ENCODE results near the gene NUP210.

Gene NUP210

DNA sequence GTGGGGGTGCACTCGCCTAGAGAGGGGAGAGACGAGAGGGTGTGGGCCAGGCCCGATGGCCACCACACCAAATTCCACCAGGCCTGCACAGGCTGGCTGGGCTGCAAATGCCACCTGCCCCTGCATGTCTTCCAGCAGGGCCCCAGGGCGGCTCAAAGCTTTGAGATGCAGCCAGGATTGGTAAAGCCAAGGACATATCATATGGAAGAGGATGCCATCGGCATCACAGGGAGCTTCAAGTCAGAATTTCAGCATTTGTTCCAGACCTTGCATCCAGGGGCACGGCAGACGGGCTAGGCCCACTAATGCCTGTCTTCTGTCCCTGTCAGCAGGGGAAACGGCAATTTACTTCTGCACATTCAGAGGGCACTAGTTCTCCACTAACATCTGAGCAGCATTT, 97.8 kb downstream of the NUP210 start:
- ATAC-seq (no peak), DNase-seq (ENCODE audit: low spot score in 2 of 2) (no peak)
- Mint-ChIP-seq H3K4me3 (no peak overlapping the region), H3K27ac (no peak overlapping the region), H3K36me3 (peaks cover 100% of the 10 kb centered on the region), H3K4me1 (peaks cover 3% of the 10 kb centered on the region), H3K9me3 (no peaks in the 10 kb centered on the region)

DNA sequence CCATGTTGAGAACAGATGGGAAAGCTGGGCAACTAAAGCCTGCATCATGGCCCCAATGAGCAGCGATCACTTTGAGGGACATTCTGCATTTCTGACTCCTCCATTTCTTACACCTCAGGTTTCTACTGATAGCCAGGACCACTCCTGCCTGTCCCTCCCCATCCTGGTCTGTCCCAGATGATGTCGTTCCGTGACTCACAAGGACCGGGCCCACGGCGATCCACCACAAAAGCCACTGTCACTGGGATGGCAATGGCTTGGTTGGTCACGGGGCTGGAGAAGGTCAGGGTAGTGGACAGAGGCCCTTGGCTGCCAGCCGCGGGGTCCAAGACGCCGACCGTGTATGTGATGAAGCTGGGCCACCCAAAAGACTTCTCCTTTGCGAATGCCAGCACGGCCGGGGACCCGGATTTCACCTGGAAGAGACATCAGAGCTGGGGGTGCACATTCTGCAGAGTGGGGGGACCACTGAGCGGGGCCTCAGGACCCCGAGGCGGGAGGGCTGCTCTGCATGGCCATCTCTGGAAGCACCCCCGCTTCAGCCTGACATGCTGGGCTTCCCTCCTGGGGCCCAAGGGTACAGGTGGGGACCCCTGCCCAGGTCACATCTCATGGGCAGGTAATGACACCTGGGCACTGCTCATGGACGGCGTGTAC, 100.4 kb downstream of the NUP210 start:
- Mint-ChIP-seq H3K36me3 (peaks cover 100% of the 10 kb centered on the region), H3K4me3 (no peak overlapping the region), H3K27ac (peak overlapping the region; percentile 65), H3K4me1 (peaks cover 4% of the 10 kb centered on the region), H3K9me3 (no peaks in the 10 kb centered on the region)
- no peak for DNase-seq (ENCODE audit: low spot score in 2 of 2)
- no peak for ATAC-seq

DNA sequence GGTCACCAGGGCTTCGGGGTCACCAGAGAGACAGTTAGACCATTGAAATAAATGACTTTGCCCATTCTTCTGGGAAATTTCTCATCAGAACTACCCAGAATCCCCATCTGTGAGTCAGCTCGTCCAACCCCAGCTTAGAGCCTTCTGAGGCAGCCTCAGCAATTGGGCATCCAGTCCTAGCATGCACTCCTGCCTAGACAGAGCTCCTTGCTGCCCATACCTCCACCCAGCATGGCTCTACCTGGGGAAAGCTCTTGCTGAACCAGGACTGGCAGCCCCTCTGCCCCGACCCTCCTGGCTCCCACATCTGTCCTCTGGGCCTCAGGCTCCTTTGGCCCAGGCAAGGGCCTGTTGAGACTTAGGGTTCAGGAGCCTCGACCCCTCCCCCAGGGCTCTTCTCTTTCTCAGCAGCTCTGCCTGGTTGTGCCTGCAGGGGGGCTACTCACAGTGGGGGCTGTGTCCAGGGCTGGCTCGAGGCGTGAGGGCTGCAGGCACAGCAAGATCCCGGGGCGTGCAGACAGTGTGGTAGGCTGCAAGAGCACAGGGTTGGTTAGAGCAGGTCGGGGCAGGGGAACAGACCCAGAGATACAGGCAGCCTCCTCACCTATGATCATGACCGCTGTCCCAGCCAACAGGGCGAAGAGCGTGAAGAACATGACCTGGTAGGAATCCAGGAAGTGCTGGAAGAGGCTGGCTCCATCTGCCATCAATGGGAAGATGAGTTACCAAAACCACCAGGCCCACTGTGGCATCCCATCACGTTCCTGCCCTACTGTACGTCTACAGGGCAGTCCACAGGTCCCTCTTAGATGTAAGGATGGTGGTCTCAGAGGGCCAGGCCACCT, 101.3 kb downstream of the NUP210 start:
- Mint-ChIP-seq H3K4me1 (peaks cover 4% of the 10 kb centered on the region), H3K36me3 (peaks cover 100% of the 10 kb centered on the region), H3K27ac (peak overlapping the region; percentile 65), H3K9me3 (no peaks in the 10 kb centered on the region), H3K4me3 (no peak overlapping the region)
- ATAC-seq (no peak), DNase-seq (ENCODE audit: low spot score in 2 of 2) (no peak)

DNA sequence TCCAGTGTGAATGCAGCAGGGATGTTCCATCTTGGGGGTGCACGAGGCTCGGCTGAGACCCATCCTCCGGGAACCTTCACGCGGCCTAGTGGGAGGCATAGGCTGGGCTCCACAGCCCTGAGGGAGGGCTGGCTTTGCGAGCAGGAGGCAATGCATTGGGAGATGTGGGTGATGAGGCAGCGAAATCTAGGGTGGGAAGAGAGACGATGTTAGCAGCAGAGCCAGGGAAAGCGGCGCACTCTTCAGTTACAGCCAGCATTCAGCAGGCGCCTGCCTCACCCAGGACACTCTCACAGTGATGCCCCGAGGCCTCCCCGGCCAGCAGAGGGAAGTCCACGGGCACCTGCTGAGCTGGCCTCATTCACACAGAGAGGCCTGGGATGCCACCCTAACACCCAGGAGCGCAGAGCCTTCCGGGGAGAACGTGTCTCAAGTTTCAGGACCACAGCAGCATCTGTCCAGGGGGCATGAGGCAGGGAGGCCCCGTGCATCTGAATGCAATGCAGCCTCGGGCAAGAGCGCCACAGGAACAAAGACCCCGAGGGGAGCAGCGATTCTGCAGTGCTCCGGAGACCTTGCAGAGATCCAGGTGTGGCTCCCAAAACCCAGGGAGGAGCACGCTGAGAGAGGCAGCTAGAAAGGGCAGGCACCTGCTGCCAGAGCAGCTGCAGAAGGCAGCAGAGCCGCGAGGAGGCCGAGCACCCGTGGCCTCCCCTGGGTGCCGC, 102.4 kb downstream of the NUP210 start:
- ATAC-seq, result no peak
- Mint-ChIP-seq H3K36me3 (peaks cover 100% of the 10 kb centered on the region), H3K4me3 (no peak overlapping the region), H3K9me3 (no peaks in the 10 kb centered on the region), H3K27ac (peak overlapping the region; percentile 48), H3K4me1 (peaks cover 4% of the 10 kb centered on the region)
- no peak for DNase-seq (ENCODE audit: low spot score in 2 of 2)

DNA sequence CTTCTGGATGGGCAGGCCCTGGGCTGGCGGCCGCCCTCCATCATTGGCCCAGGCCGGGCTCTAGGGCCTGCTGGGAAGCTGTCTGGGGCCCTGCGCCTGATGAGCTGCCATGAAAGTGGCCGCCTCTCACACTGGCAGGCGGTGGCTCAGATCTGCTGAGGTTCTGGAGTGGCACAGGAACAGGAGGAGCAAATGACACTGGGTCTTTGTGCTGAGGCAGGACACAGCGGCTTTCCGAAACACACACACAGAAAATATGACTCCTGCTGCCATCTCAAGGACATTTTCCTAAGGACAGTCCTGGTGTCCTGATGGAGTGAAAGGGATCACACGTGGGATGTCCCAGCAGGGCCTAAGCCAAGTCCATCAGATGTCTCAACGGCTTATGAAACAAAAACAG, 103.5 kb downstream of the NUP210 start:
- peaks cover 97% of the 10 kb centered on the region for H3K36me3 Mint-ChIP-seq
- no peak for ATAC-seq
- H3K27ac Mint-ChIP-seq, result peak overlapping the region; percentile 48
- no peaks in the 10 kb centered on the region for H3K9me3 Mint-ChIP-seq
- no peak overlapping the region for H3K4me3 Mint-ChIP-seq
- DNase-seq (ENCODE audit: low spot score in 2 of 2), result no peak
- peaks cover 4% of the 10 kb centered on the region for H3K4me1 Mint-ChIP-seq

DNA sequence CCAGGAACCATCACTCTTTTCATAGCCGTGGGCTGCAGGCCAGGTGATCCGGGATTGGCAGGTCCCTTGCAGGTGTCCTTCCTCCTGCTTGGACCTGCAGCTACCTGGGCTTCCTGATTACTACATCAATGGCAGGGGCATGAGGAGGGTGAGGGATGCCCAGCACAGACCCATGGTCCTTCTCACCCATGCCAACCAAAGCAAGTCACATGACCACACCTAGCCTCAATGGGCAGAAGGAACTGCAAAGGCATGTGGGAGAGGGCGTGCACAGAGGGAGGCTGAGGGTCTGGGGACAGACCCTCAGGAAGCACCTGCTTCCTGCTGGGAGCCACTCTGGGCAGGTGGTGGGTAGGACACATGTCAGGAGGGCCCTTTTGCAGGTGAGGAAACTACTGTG, 105.2 kb downstream of the NUP210 start:
- Mint-ChIP-seq H3K27ac (peak overlapping the region; percentile 56), H3K9me3 (no peaks in the 10 kb centered on the region), H3K4me1 (peaks cover 4% of the 10 kb centered on the region), H3K4me3 (no peak overlapping the region), H3K36me3 (peaks cover 89% of the 10 kb centered on the region)
- ATAC-seq, result no peak
- no peak for DNase-seq (ENCODE audit: low spot score in 2 of 2)

DNA sequence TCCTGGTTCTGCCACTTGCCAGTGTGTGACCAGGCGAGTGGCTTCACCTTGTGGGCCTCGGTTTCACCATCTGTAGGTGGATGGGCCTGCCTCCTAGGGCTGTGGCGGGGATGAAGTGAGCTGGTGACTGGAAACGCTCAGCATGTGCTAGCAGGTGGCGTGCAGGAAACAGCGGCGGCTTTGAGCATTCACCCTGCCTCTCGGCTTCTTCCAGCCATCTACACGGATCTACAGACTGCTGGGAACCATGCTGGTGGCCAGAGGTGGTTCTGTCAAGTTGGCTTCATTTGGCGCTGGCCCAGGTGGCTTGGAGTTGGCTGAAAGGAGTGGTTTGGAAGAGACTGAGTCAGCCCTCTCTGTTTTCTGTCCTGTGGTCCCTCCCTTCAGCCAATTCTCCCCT, 106.3 kb downstream of the NUP210 start:
- H3K36me3 Mint-ChIP-seq, result peaks cover 87% of the 10 kb centered on the region
- no peaks in the 10 kb centered on the region for H3K9me3 Mint-ChIP-seq
- peaks cover 4% of the 10 kb centered on the region for H3K4me1 Mint-ChIP-seq
- H3K27ac Mint-ChIP-seq, result peak overlapping the region; percentile 56
- DNase-seq (ENCODE audit: low spot score in 2 of 2) (no peak), ATAC-seq (no peak)
- H3K4me3 Mint-ChIP-seq, result no peak overlapping the region

DNA sequence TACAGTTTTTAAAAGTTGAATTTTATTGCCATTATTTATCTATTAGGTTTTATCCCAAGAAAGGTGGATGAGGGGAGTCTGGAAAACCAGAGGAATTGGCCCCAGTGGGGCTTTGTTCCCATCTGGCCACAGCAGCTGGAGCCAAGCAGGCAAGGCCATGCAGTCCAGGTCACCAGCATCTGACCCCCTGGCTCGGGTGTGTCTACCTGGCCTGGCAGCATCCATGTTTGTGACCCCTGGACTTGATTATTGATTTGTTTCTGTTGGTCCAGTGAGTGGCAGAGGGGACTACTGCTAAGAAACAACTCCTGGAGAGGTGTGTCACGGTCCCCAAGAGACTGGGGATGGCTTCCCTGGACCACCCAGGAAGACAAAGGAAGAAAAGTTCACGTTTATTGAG, 111.1 kb downstream of the NUP210 start:
- Mint-ChIP-seq H3K36me3 (peaks cover 44% of the 10 kb centered on the region), H3K4me1 (peaks cover 6% of the 10 kb centered on the region), H3K4me3 (no peak overlapping the region), H3K9me3 (no peaks in the 10 kb centered on the region), H3K27ac (peak overlapping the region; percentile 54)
- DNase-seq (ENCODE audit: low spot score in 2 of 2), result no peak
- ATAC-seq, result no peak

DNA sequence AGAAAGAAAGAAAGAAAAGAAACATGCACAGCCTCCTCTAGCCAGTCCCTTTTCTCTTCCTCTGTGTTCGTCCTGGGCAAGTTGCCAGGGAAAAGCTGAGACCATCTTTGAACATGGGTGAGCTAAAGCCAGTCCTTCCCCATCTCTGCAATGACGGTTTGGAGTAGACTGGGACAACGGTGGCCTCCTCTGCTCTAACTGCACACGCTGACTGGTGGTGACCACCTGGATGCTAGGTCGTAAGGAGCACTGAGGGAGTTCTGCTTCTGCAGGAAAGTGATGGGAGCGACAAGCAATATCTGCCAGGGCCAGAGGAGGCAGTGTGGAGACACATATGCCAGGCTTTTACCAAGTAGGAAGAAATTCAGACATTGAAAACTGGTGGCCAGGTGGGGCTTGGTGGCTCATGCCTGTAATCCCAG, 111.7 kb downstream of the NUP210 start:
- Mint-ChIP-seq H3K9me3 (no peaks in the 10 kb centered on the region), H3K4me1 (peaks cover 6% of the 10 kb centered on the region), H3K4me3 (no peak overlapping the region), H3K36me3 (peaks cover 38% of the 10 kb centered on the region), H3K27ac (peak overlapping the region; percentile 54)
- DNase-seq (ENCODE audit: low spot score in 2 of 2) (no peak), ATAC-seq (no peak)

DNA sequence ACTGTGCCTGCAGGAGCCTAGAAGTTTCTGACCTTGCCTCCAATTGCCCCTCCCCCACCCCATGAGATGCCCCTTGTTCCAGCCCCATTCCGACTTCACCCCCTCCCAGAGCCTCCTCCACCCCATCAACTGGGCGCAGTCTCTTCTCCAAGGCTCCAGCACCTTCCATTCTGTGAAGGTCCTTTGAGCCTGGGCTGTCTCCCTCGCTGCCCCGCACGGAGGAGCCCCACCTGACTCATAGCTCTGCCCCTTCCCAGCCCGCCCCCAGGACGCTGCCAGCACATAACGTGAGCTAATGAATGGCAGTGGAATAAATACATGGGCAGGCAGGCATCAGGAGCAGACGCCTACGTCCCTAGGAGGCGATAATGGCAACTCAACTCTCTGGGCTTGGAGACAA, 113.1 kb downstream of the NUP210 start:
- no peak overlapping the region for H3K4me3 Mint-ChIP-seq
- DNase-seq (ENCODE audit: low spot score in 2 of 2) (no peak), ATAC-seq (no peak)
- peaks cover 6% of the 10 kb centered on the region for H3K4me1 Mint-ChIP-seq
- H3K27ac Mint-ChIP-seq, result no peak overlapping the region
- H3K9me3 Mint-ChIP-seq, result no peaks in the 10 kb centered on the region
- H3K36me3 Mint-ChIP-seq, result peaks cover 28% of the 10 kb centered on the region

DNA sequence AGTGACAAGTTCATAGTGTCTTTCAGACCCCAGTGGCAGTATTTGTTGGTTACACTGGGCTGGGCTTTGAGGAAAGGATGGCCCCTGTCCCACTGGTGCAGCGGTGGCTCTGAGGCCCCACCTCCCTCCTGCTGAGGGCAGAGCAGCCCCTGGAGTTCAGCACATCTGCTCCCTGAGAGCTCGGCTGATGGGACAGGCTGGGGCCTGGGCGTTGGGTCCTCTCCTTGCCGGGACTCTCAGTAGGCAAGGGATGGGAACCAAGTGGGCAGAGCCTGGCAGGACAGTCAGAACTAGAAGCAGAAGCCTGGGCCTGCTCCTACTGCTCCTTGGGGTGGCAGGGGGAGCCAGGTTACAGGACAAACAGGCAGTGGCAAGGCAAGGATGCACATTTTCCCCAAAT, 114.5 kb downstream of the NUP210 start:
- ATAC-seq, result no peak
- peaks cover 10% of the 10 kb centered on the region for H3K4me1 Mint-ChIP-seq
- no peak for DNase-seq (ENCODE audit: low spot score in 2 of 2)

DNA sequence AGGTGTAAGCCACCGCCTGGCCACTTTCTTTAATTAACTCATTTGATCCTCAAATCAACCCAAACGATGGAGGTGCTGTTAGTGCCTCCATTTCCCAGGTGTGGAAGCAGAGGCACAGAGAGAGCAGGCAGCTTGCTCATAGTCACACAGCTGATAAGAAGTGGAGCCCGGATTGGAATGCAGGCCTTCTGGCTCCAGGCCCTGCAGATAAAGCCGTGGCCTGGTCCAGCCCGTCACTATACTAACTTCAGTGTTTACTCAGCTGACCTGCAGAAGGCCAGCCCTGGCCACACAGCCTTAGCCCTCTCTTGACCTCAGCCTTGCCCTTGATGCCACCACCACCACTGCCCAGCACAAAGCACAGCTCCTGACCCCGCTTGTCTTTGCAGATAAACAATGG, 116.7 kb downstream of the NUP210 start:
- Mint-ChIP-seq H3K27ac (no peak overlapping the region), H3K9me3 (no peaks in the 10 kb centered on the region), H3K4me3 (no peak overlapping the region), H3K36me3 (peaks cover 5% of the 10 kb centered on the region), H3K4me1 (peaks cover 7% of the 10 kb centered on the region)
- ATAC-seq (no peak), DNase-seq (ENCODE audit: low spot score in 2 of 2) (no peak)

More for the DNA sequence above, 114.5 kb downstream of the NUP210 start:
- no peak overlapping the region for H3K4me3 Mint-ChIP-seq
- H3K36me3 Mint-ChIP-seq, result peaks cover 19% of the 10 kb centered on the region
- H3K27ac Mint-ChIP-seq, result peak overlapping the region; percentile 84
- H3K9me3 Mint-ChIP-seq, result no peaks in the 10 kb centered on the region

DNA sequence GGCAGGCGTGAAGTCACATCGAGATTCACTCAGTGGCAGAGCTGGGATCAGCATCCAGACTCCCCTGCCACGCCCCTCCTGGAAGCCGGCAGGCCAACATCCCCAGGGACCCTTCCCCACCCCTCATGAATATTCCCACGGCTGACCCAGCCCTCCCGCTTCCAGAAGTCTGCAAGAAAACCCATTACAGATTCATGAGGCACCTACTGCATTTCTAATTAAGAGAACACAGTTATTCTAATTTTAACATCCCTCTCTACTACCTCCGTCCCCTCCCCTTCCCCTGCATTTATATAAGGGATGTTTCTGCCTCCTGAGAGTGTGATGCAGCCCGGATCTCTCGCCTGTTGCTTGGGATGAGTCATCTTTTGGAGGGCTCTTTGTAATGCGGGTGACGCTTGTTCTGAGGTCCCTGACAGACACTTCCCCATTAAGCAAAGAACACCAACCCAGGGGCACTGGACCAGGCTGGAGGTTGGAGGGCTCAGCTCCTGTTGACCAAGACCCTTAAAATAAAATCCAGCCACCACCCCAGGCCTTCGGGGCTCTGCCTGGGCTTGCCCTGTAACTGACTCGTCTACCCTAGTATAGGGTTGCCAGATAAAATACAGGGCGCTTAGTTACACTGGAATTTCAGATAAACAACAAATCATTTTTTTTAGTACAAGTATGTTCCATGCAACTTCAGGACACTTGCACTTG, 118.7 kb downstream of the NUP210 start:
- peak; percentile 70 for ATAC-seq
- Mint-ChIP-seq H3K36me3 (peaks cover 5% of the 10 kb centered on the region), H3K4me3 (no peak overlapping the region), H3K4me1 (peaks cover 10% of the 10 kb centered on the region), H3K27ac (no peak overlapping the region), H3K9me3 (no peaks in the 10 kb centered on the region)
- no peak for DNase-seq (ENCODE audit: low spot score in 2 of 2)

DNA sequence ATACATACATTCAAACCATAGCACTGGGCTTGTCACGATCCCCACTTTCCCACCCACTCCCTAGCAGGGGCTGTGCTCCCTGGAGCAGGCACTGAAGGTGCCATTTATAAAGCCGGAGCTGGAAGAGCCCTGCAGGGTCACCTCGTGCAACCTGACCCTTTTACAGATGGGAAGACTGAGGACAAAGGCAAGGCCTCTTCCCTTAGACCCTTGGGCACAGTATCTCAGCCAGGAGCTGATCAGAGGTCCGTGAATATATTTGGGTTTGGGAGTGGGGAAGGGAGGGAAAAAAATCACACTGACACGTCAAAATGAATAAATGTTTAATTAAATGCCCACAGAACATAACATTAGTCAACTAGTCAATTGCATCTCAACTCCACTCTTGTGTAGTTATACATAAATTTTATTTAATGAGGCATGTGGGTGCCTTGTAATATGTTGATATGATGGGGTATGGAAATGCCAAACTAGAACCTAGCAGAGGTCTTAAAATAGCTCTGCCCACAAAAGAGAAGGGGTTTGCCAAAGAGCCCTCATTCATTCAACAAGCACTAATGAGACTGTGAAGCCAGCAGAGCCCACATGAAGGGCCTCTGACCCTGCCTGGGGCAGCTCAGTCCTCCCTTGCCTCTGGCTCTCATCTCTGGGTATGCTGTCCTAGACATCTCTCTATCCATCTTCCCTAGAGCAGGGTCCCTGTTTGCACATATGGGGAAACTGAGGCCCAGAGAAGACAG, 119.4 kb downstream of the NUP210 start:
- peaks cover 5% of the 10 kb centered on the region for H3K36me3 Mint-ChIP-seq

More for the DNA sequence above, 119.4 kb downstream of the NUP210 start:
- Mint-ChIP-seq H3K27ac (no peak overlapping the region), H3K9me3 (no peaks in the 10 kb centered on the region), H3K4me3 (no peak overlapping the region), H3K4me1 (peaks cover 11% of the 10 kb centered on the region)
- DNase-seq (ENCODE audit: low spot score in 2 of 2) (no peak), ATAC-seq (no peak)

Measured in stimulated activated effector memory CD8-positive, alpha-beta T cell treated with anti-CD3 and anti-CD28 coated beads, Interleukin-12 subunit alpha, Interleukin-12 subunit beta, amount 100 ng/mL, for 72 hours (primary cell).